GM12874 (cell line): ENCODE results near the gene MXD1.

Experiments
- CTCF ChIP-seq: IDR thresholded peaks from 2 replicates; pipeline ENCODE4 v1.5.1; 2011; ENCODE audit warnings: low read depth, mild to moderate bottlenecking, control low read depth, low read length, moderate library complexity; ENCODE audit not compliant: insufficient read depth

Gene MXD1

DNA sequence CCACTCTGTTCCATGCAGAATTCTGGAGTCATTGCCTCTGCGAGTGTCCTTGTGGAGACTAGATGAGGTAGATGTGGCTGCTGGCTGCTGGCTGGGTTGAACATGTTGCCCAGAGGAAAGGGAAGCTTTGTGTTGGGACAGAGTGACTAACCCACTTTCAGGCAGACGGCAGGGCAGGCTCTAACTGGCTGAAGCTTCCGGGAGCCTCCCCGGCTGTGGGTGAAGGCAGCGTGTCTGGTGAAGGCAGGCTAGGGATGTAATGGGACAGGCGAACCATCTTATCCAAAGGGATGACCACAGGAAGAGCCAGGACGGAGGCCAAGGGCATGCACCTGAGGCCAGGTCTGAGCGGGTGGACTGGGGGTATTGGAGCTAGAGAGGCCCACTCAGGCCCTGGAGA is 30.5 kb downstream of the MXD1 start:
- TF ChIP-seq CTCF = no peak

- TF ChIP-seq CTCF = no peak
These were observed 31.0 kb downstream of the MXD1 start for GRCh38 chr2:69945941-69946340.

DNA sequence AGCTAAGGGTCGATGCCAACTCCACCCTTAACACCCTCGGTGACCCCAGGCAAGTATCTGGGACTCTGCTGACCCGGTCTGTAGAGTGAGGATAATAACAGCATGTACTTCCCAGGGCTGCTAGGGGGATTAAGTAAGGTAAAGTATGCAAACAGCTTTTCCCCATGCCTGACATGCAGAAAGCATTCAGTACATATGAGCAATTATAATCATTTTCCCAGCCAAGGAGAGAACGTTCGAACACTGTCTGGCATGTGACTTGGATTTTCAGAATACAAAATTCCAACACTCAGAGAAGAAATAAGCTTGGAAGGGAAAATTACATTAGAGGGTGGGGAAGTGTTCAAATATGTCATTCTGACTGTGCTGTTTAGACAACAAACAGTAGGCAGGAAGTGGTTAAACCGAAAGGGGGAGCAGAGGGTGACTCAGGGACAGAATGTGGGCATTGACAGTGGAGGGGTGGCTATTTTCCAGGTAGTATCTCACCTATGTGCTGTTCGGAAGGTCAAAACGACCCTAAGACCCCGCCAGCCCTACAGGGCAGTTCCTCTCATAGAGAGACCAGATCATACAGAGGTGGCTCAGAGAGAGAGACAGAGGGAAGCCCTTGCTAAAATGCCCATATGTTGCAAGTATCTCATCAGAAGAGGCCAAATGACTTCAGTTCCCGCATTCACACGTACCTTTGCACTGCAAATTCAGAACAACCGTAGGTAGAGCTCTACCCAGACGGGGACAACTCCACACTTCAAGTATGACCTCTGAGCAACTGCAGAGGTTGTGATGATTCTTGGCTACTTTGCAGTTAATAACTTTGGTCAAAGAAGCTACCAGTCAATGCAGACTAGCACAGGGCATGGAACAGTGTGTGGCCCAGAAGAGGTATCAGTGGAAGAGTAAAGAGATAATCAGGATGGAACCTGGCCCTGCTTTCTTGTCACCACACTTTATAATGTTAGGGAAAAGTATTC is 31.7 kb downstream of the MXD1 start:
- TF ChIP-seq CTCF = no peak

GRCh38 chr2:69947325-69947931 is 32.5 kb downstream of the MXD1 start:
- no peak for TF ChIP-seq CTCF

DNA sequence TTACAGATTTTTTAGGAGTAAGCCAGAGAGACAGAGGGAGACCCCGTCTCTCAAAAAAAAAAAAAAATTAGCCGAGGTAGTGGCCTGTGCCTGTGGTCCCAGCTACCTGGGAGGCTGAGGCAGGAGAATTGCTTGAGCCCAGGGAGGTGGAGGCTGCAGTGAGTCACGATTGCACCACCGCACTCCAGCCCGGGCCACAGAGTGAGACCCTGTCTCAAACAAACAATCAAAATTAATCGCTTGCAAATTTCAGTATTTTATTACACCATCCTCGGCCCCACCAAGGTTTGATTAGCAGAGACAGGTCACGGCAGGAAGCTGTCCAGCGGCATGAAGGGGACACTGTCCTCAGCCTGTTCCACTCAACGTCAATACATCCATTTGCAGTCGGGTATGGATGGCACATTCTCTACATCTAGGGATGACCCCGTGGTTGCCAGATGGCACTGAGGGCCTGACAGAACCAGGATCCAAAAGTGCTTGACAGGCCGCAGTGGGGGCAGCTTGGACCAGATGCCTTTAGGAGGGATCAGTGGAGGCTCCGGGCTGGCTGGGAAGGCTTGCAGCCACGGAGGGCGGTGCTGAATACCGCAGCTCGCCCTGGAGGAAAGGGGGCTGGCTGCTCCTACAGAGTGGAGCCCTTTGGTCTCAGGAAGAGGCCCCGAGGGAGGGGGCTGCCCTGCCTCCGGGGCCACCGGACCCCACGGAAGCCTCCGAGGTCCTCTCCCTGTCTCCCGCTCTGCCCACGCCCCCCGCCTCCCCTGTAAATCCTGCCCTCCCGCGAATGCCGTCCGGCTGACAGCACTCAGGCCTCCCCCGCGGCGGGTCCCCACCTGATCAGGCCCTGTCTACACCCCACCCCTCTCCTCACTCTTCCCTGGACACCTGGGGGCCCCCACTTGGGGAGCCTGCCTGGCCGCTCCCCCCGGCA is 33.4 kb downstream of the MXD1 start:
- TF ChIP-seq CTCF = no peak

GRCh38 chr2:69948963-69949645 is 34.2 kb downstream of the MXD1 start:
- TF ChIP-seq CTCF = no peak

- no peak for TF ChIP-seq CTCF
These were observed 35.3 kb downstream of the MXD1 start for GRCh38 chr2:69950241-69950640.
